Measurements from ENCODE around the gene BHLHA15. TPM values are rescaled to one million over a fixed set of nuclear protein-coding genes. Genes with fewer than 3 reads are reported as not detected.
A peak's percentile ranks its signal among the peaks of the same experiment; 100 is the strongest.

The BHLHA15 gene
- total and polyA plus RNA-seq, 10 donors = 0.11 to 40.7 (median 5.2) TPM; not detected in 1

- Histone ChIP-seq H3K27me3 (replicated peaks in 1 of 7) (no peaks in the 10 kb centered on the region), H3K27ac (peak overlapping the region in 2 of 8 donors; percentile 12 to 16), H3K36me3 (peaks cover 0 to 63% (median 37%) of the 10 kb centered on the region in 6 donors), H3K4me3 (no peak overlapping the region), H3K9me3 (peaks cover 0 to 10% (median 3%) of the 10 kb centered on the region in 8 donors), H3K4me1 (peaks cover 6 to 51% (median 37%) of the 10 kb centered on the region in 6 donors)
- DNase-seq = no peak
- intact Hi-C loops (cut with DNase I; ENCODE audit: low total_unique reads) = loop anchor here (10.0 kb wide), 1 partner anchor 58 kb away; the partner anchor contains the start of gene TECPR1
- WGBS, 5 donors = 65 to 81% (median 74%) methylated on average over 16 of the region's 16 CpGs
- TF ChIP-seq POLR2AphosphoS5 (IDR thresholded peaks at IDR 0.05) = no peak
Observed at GRCh38 chr7:98196706-98197605, 14.3 kb upstream of the BHLHA15 start.

- H3K27ac ChIP-seq = no peak overlapping the region
- TF ChIP-seq POLR2A (IDR thresholded peaks at IDR 0.05) (no peak), CTCF (IDR thresholded peaks at IDR 0.05 in 8 of 11, conservative IDR thresholded peaks at IDR 0.05 in 3 of 11) (no peak), POLR2AphosphoS5 (IDR thresholded peaks at IDR 0.05) (no peak)
- H3K9me3 ChIP-seq = peaks cover 0 to 10% (median 3%) of the 10 kb centered on the region in 8 donors
- H3K36me3 ChIP-seq = peaks cover 0 to 57% (median 18%) of the 10 kb centered on the region in 6 donors
- DNase-seq = no peak
- H3K4me1 ChIP-seq = peaks cover 11 to 70% (median 56%) of the 10 kb centered on the region in 6 donors
- no peaks in the 10 kb centered on the region for H3K27me3 ChIP-seq (replicated peaks in 1 of 7)
- WGBS, 5 donors = 85 to 92% (median 87%) methylated on average over 5 of the region's 5 CpGs
- no peak overlapping the region for H3K4me3 ChIP-seq
- intact Hi-C loops (cut with DNase I; ENCODE audit: low total_unique reads) = loop anchor here (10.0 kb wide), 1 partner anchor 56 kb away; the partner anchor contains the start of gene TECPR1
Observed at GRCh38 chr7:98199131-98199530, 12.1 kb upstream of the BHLHA15 start.

- intact Hi-C loops (cut with DNase I; ENCODE audit: low total_unique reads) = no loop called here
- WGBS, 5 donors = 36 to 75% (median 66%) methylated on average over 6 of the region's 6 CpGs
- TF ChIP-seq POLR2A (IDR thresholded peaks at IDR 0.05) (no peak), POLR2AphosphoS5 (IDR thresholded peaks at IDR 0.05) (no peak), CTCF (IDR thresholded peaks at IDR 0.05 in 8 of 11, conservative IDR thresholded peaks at IDR 0.05 in 3 of 11) (no peak)
Observed at GRCh38 chr7:98200364-98200763, 10.9 kb upstream of the BHLHA15 start.

GRCh38 chr7:98202367-98203195, 8.7 kb upstream of the BHLHA15 start:
- WGBS, 5 donors = 27 to 59% (median 33%) methylated on average over 15 of the region's 15 CpGs

More at GRCh38 chr7:98200364-98200763, 10.9 kb upstream of the BHLHA15 start:
- no peak for DNase-seq
- peaks cover 11 to 70% (median 56%) of the 10 kb centered on the region in 6 donors for H3K4me1 ChIP-seq
- no peaks in the 10 kb centered on the region for H3K27me3 ChIP-seq (replicated peaks in 1 of 7)
- H3K4me3 ChIP-seq = peak overlapping the region in 1 of 8 donors; percentile 15
- peaks cover 0 to 10% (median 3%) of the 10 kb centered on the region in 8 donors for H3K9me3 ChIP-seq
- H3K36me3 ChIP-seq = peaks cover 0 to 57% (median 18%) of the 10 kb centered on the region in 6 donors
- H3K27ac ChIP-seq = peak overlapping the region in 2 of 8 donors; percentile 10 to 20

More at GRCh38 chr7:98202367-98203195, 8.7 kb upstream of the BHLHA15 start:
- peaks cover 7 to 55% (median 45%) of the 10 kb centered on the region in 6 donors for H3K4me1 ChIP-seq
- no peaks in the 10 kb centered on the region for H3K27me3 ChIP-seq (replicated peaks in 1 of 7)
- TF ChIP-seq POLR2AphosphoS5 (IDR thresholded peaks at IDR 0.05) (peak in 2 of 3 donors; percentile 62 to 73), CTCF (IDR thresholded peaks at IDR 0.05 in 8 of 11, conservative IDR thresholded peaks at IDR 0.05 in 3 of 11) (no peak), POLR2A (IDR thresholded peaks at IDR 0.05) (no peak)
- H3K9me3 ChIP-seq = peaks cover 0 to 10% (median 3%) of the 10 kb centered on the region in 8 donors
- H3K27ac ChIP-seq = peak overlapping the region in 4 of 8 donors; percentile 10 to 70 (median 58)
- peaks cover 0 to 59% (median 33%) of the 10 kb centered on the region in 6 donors for H3K36me3 ChIP-seq
- peak overlapping the region in 3 of 8 donors; percentile 7 to 45 (median 7) for H3K4me3 ChIP-seq
- DNase-seq = peak; percentile 91
- intact Hi-C loops (cut with DNase I; ENCODE audit: low total_unique reads) = no loop called here

Data from spleen (tissue), 11 donors.